ENCODE data around the gene PDE4A.

The PDE4A gene

GRCh38 chr19:10505583-10506229 lies 85.4 kb downstream of the PDE4A start:
- H3K4me3 ChIP-seq (ENCODE audit: low read depth, low read length), result no peak overlapping the region
- DNase-seq (ENCODE audit: low read depth, low spot score), result no peak
- TF ChIP-seq, protein P1, sequence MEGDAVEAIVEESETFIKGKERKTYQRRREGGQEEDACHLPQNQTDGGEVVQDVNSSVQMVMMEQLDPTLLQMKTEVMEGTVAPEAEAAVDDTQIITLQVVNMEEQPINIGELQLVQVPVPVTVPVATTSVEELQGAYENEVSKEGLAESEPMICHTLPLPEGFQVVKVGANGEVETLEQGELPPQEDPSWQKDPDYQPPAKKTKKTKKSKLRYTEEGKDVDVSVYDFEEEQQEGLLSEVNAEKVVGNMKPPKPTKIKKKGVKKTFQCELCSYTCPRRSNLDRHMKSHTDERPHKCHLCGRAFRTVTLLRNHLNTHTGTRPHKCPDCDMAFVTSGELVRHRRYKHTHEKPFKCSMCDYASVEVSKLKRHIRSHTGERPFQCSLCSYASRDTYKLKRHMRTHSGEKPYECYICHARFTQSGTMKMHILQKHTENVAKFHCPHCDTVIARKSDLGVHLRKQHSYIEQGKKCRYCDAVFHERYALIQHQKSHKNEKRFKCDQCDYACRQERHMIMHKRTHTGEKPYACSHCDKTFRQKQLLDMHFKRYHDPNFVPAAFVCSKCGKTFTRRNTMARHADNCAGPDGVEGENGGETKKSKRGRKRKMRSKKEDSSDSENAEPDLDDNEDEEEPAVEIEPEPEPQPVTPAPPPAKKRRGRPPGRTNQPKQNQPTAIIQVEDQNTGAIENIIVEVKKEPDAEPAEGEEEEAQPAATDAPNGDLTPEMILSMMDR (IDR thresholded peaks at IDR 0.05; ENCODE audit: insufficient read depth, low read length, missing control alignments), result peak; percentile 85
- CTCF ChIA-PET, result interaction anchor here (0.6 to 2.3 kb wide), 16 partner anchors 10 to 330 kb away, joined by 3 to 14 read pairs (median 4); partner anchors contain the start of genes S1PR5 and TMED1
- POLR2A ChIA-PET, result no interaction called here

DNA sequence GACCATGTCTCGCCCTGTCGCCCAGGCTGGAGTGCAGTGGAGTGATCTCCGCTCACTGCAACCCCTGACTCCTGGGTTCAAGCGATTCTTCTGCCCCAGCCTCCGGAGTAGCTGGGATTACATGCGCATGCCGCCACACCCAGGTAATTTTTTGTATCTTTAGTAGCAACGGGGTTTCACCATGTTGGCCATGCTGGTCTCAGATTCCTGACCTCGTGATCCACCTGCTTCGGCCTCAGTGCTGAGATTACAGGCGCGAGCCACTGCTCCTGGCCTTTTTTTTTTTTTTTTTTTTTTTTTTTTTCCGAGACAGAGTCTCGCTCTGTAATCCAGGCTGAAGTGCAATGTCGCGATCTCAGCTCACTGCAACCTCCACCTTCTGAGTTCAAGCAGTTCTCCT lies 87.7 kb downstream of the PDE4A start:
- ChIA-PET CTCF (interaction anchor here (1.0 to 2.4 kb wide), 7 partner anchors 10 to 74 kb away, joined by 3 to 13 read pairs (median 5); partner anchors contain the start of gene S1PR5), POLR2A (no interaction called here)
- DNase-seq (ENCODE audit: low read depth, low spot score), result no peak
- TF ChIP-seq, protein P1 (IDR thresholded peaks at IDR 0.05; ENCODE audit: insufficient read depth, low read length, missing control alignments), result no peak
- H3K4me3 ChIP-seq (ENCODE audit: low read depth, low read length), result no peak overlapping the region

DNA sequence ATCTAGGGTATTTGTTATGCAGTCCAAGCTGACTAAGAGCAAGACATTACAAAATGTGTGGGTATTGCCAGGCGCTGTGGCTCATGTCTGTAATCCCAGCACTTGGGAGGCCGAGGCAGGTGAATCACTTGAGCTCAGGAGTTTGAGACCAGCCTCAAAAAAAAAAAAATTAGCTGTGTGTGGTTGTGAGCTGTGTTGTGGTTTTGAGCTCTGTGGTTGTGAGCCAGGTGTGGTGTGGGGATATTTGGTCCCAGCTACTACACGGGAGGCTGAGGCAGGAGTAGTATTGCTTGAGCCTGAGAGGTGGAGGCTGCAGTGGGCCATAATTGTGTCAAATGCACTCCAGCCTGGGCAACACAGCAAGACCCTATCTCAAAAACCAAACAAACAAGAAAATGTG lies 88.4 kb downstream of the PDE4A start:
- H3K4me3 ChIP-seq (ENCODE audit: low read depth, low read length), result no peak overlapping the region
- TF ChIP-seq, protein P1 (IDR thresholded peaks at IDR 0.05; ENCODE audit: insufficient read depth, low read length, missing control alignments), result no peak
- ChIA-PET CTCF (interaction anchor here (1.0 to 2.4 kb wide), 9 partner anchors 8 to 73 kb away, joined by 3 to 13 read pairs (median 6); partner anchors contain the start of gene S1PR5), POLR2A (no interaction called here)
- no peak for DNase-seq (ENCODE audit: low read depth, low spot score)

- no peak overlapping the region for H3K4me3 ChIP-seq (ENCODE audit: low read depth, low read length)
- TF ChIP-seq, protein P1 (IDR thresholded peaks at IDR 0.05; ENCODE audit: insufficient read depth, low read length, missing control alignments), result peak; percentile 56
- ChIA-PET POLR2A (no interaction called here), CTCF (interaction anchor here (0.8 to 2.0 kb wide), 14 partner anchors 9 to 189 kb away, joined by 3 to 8 read pairs (median 3); no protein-coding TSS in a partner anchor)
- no peak for DNase-seq (ENCODE audit: low read depth, low spot score)
Observed at GRCh38 chr19:10510301-10510802, 90.0 kb downstream of the PDE4A start.

- DNase-seq (ENCODE audit: low read depth, low spot score), result no peak
- H3K4me3 ChIP-seq (ENCODE audit: low read depth, low read length), result no peak overlapping the region
- TF ChIP-seq, protein P1 (IDR thresholded peaks at IDR 0.05; ENCODE audit: insufficient read depth, low read length, missing control alignments), result no peak
- CTCF ChIA-PET, result interaction anchor here (1.2 to 1.6 kb wide), 3 partner anchors 9 to 28 kb away, joined by 3 read pairs; no protein-coding TSS in a partner anchor
- POLR2A ChIA-PET, result no interaction called here
Observed at GRCh38 chr19:10513223-10513622, 92.9 kb downstream of the PDE4A start.

Data from AG04449 (cell line).